ENCODE measurements around the gene ADAMTS2. TPM values are rescaled to one million over a fixed set of nuclear protein-coding genes. Genes with fewer than 3 reads are reported as not detected.

Gene ADAMTS2
- total RNA-seq, 1 experiment from 2014 or later: 0.02 TPM

- no peak for DNase-seq (ENCODE audit: low read depth)
Observed at GRCh38 chr5:179139111-179139935, 205.9 kb downstream of the ADAMTS2 start.

- DNase-seq (ENCODE audit: low read depth): no peak
Observed at GRCh38 chr5:179138568-179138925, 206.7 kb downstream of the ADAMTS2 start.

- no peak for DNase-seq (ENCODE audit: low read depth)
Observed at GRCh38 chr5:179137643-179138567, 207.4 kb downstream of the ADAMTS2 start.

- no peak for DNase-seq (ENCODE audit: low read depth)
Observed at GRCh38 chr5:179137016-179137642, 208.1 kb downstream of the ADAMTS2 start.

GRCh38 chr5:179135441-179136215 lies 209.6 kb downstream of the ADAMTS2 start:
- DNase-seq (ENCODE audit: low read depth): no peak

- DNase-seq (ENCODE audit: low read depth): no peak
Observed at GRCh38 chr5:179135006-179135405, 210.3 kb downstream of the ADAMTS2 start.

GRCh38 chr5:179134511-179134910 lies 210.8 kb downstream of the ADAMTS2 start:
- no peak for DNase-seq (ENCODE audit: low read depth)

GRCh38 chr5:179132586-179133355 lies 212.5 kb downstream of the ADAMTS2 start:
- no peak for DNase-seq (ENCODE audit: low read depth)

- no peak for DNase-seq (ENCODE audit: low read depth)
Observed at GRCh38 chr5:179131886-179132585, 213.2 kb downstream of the ADAMTS2 start.

- DNase-seq (ENCODE audit: low read depth): no peak
Observed at GRCh38 chr5:179131321-179131835, 213.9 kb downstream of the ADAMTS2 start.

GRCh38 chr5:179130101-179130681 lies 215.1 kb downstream of the ADAMTS2 start:
- no peak for DNase-seq (ENCODE audit: low read depth)

- DNase-seq (ENCODE audit: low read depth): no peak
Observed at GRCh38 chr5:179129607-179130071, 215.6 kb downstream of the ADAMTS2 start.

GRCh38 chr5:179128976-179129375 lies 216.3 kb downstream of the ADAMTS2 start:
- no peak for DNase-seq (ENCODE audit: low read depth)

GRCh38 chr5:179128041-179128365 lies 217.3 kb downstream of the ADAMTS2 start:
- no peak for DNase-seq (ENCODE audit: low read depth)

GRCh38 chr5:179127136-179128040 lies 217.9 kb downstream of the ADAMTS2 start:
- DNase-seq (ENCODE audit: low read depth): no peak

GRCh38 chr5:179126506-179126991 lies 218.7 kb downstream of the ADAMTS2 start:
- no peak for DNase-seq (ENCODE audit: low read depth)

- no peak for DNase-seq (ENCODE audit: low read depth)
Observed at GRCh38 chr5:179125789-179126505, 219.3 kb downstream of the ADAMTS2 start.

Measured in M059J (cell line).